Activated CD4-positive, CD25-positive, alpha-beta regulatory T cell treated with anti-CD3 and anti-CD28 coated beads, Interleukin-2, amount 50 U/mL, for 24 hours (primary cell): Measurements from ENCODE around the gene SCUBE1.

Experiments
- ATAC-seq, 2 donors: fragments of 150-1000 bp; cut with Tn5 transposase; one replicate each; pipeline ENCODE4 v1.10.0; 2021; ENCODE audit warnings: mild to moderate bottlenecking in 1 of 2, moderate library complexity in 1 of 2

Gene SCUBE1

GRCh38 chr22:43255299-43255698 lies 87.9 kb downstream of the SCUBE1 start:
- ATAC-seq, result no peak

- no peak for ATAC-seq
Observed at GRCh38 chr22:43253839-43254238, 89.3 kb downstream of the SCUBE1 start.

- ATAC-seq, result no peak
Observed at GRCh38 chr22:43252319-43252718, 90.9 kb downstream of the SCUBE1 start.

- ATAC-seq, result no peak
Observed at GRCh38 chr22:43249789-43250471, 93.2 kb downstream of the SCUBE1 start.

GRCh38 chr22:43247546-43248260 lies 95.5 kb downstream of the SCUBE1 start:
- no peak for ATAC-seq

GRCh38 chr22:43246188-43246587 lies 97.0 kb downstream of the SCUBE1 start:
- no peak for ATAC-seq

- no peak for ATAC-seq
Observed at GRCh38 chr22:43245717-43246116, 97.5 kb downstream of the SCUBE1 start.

- ATAC-seq, result no peak
Observed at GRCh38 chr22:43244803-43245527, 98.2 kb downstream of the SCUBE1 start.

- ATAC-seq, result no peak
Observed at GRCh38 chr22:43244402-43244801, 98.8 kb downstream of the SCUBE1 start.

- ATAC-seq, result no peak
Observed at GRCh38 chr22:43243324-43243723, 99.8 kb downstream of the SCUBE1 start.

- ATAC-seq, result no peak
Observed at GRCh38 chr22:43242627-43243026, 100.5 kb downstream of the SCUBE1 start.

GRCh38 chr22:43241699-43242386 lies 101.3 kb downstream of the SCUBE1 start:
- ATAC-seq, result no peak

- ATAC-seq, result no peak
Observed at GRCh38 chr22:43241138-43241597, 102.0 kb downstream of the SCUBE1 start.

GRCh38 chr22:43240614-43241013 lies 102.6 kb downstream of the SCUBE1 start:
- no peak for ATAC-seq

- ATAC-seq, result no peak
Observed at GRCh38 chr22:43239956-43240355, 103.2 kb downstream of the SCUBE1 start.

- no peak for ATAC-seq
Observed at GRCh38 chr22:43239193-43239780, 103.9 kb downstream of the SCUBE1 start.

- ATAC-seq, result no peak
Observed at GRCh38 chr22:43238526-43239006, 104.6 kb downstream of the SCUBE1 start.

- ATAC-seq, result no peak
Observed at GRCh38 chr22:43237280-43237679, 105.9 kb downstream of the SCUBE1 start.

GRCh38 chr22:43236411-43237166 lies 106.6 kb downstream of the SCUBE1 start:
- no peak for ATAC-seq

GRCh38 chr22:43235445-43236409 lies 107.4 kb downstream of the SCUBE1 start:
- ATAC-seq, result no peak
